CD4-positive, alpha-beta T cell treated with Interleukin-10 for 1 hour (primary cell): ENCODE results near the gene NUDCD3.

Experiments used
- DNase-seq: peaks from one replicate; pipeline ENCODE4 v3.0.0-alpha.2; 2020

The NUDCD3 gene

DNA sequence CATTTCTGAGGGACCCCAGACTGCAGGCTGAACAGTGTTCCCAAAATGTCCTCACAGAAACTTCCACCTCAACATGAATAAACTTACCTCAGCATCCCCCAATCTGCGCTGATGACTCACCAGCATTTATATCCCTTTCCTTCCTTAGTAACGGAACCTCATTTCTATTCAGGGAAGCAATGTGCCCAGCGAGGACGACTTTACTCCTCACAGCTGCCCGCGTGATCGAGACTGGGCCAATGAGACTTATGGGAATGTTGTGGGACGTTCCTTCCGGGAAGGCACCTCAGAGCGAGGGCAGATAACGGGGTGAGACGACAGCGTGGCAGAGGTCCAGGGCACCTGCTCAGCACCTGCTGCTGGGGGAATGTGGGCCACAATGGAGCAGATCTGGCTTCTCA is 91.9 kb downstream of the NUDCD3 start:
- no peak for DNase-seq

DNA sequence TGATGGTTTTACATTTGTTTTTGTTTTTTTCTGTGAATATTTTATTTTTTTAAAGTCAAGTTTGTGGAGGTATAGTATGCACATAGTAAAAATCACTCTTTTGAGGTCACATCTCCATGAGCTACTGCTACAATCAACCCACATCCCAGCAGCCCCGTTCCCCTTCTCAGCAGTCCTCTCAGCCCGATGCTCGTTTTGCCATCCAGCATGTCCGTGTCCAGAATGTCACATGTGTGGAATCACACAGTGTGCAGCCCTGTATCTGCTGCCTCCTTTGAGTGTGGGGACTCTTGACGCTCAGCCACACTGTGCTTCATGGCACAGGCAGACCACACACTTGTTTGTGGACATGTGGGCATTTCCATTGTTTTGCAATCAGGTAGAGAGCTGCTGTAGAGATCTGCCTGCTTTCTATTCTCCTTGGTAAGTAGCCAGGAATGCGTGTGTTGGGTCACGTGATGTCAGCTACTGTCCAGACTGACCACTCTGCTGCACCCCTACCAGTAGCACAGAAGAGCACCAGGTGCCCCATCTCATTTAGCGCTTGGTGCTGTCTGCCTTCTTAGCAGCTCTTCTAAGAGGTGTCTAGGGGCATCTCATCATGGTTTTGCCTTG is 93.4 kb downstream of the NUDCD3 start:
- DNase-seq: no peak

DNA sequence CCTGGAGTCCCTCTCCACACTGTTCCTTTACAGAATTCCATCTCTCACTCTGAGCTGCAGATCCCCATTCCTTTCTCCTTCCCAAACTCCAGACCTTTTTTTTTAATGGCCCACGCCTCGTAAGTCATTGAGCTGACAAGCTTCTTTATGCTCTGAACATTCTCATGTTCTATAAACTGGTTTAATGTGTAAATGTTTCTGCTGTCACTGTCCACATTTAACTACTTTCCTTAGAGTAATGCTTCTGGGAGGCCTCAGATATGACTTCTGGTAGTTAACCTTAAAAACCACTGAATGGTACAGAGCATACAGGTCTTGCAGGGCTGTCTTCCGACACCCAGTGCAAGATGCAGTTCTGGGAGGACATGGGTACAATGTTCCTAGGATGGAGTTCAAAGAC is 94.0 kb downstream of the NUDCD3 start:
- DNase-seq: no peak

DNA sequence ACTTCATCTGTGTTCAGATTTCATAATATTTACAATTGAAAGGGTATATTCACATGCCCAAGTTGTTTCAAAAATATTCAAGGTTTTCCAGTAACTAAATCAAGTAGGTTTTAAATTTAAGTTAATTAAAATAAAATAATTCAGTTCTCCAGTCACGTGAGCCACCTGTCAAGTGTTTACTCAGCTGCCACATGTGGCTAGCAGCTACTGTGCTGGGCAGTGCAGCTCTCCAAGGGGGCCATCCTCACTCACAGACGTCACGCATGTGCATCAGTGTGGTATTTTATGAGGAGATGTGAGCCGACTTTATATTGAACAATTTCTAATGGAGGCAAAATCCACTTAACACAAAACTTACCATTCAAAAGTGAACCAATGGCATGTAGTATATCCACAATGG is 95.4 kb downstream of the NUDCD3 start:
- no peak for DNase-seq

DNA sequence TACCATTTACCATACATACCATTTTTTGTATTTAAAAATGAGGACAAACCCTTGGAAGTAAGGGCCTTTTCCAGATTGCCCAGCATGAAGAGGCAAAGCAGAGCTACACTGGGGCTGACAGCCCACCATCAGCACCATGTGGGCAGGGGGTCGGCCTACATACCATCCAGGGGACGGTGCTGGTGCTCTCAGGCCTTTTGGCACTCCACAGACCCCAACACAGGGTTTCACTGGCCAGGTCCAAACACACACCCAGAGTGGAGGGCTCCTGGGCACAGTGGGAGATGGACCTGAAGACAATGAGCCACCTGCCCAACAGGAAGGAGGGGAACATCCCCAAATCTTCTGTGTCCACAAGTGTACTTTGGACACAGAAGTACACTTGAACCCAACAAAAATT is 95.8 kb downstream of the NUDCD3 start:
- DNase-seq: no peak

DNA sequence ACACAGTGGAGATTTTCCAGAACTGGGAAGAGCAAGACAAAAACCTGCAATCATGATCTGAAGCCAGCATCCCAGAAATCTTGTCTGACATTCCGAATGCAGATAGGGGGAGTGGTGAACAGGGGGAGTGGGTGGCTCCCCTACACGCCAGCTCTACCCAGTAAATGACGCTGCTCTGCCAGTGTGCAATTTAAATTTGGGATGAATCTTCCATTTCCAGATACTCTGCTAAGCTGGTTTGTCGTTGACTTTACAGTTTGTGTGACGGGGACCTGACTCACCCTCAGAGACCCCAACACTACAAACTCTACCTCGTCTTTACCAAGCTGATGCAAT is 96.4 kb downstream of the NUDCD3 start:
- no peak for DNase-seq

DNA sequence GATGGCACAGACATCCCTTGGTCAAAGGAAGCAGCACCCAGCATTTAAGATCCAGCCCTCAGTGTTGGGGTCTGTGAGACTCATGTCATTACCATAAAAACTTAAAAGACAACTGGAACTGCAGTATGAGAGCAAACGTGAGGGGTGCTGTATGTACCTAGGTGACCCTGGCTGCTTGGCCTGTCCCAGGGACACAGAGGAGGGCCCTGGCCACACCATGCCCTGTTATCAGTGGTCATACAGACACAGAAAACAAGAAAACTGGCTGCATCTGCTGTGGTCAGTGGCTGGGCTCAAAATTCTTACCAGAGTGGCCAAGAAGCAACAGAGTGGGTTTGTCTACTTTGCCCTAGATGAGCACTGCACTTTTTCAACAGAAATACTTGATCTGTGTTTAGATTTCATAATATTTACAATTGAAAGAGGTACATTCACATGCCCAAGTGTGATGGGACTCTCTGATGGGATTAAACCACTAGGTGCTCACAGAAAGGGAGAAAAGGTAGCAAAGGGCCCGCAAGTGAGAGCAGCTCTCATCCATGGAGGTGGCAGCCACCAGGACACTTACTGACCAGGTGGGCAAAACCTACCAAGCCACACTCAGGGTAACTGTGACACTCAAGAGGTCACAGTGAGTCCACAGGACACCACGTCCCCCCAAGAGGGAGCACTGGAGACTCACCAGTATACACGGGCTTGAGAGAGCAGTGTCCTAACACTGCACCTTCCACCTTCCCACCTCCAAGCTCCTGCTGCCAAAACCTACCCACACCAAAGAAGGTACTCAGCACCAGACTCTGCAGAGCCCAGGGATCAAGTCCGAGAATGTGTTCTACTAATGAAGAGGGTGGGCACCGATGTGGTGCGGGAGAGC is 97.0 kb downstream of the NUDCD3 start:
- no peak for DNase-seq

DNA sequence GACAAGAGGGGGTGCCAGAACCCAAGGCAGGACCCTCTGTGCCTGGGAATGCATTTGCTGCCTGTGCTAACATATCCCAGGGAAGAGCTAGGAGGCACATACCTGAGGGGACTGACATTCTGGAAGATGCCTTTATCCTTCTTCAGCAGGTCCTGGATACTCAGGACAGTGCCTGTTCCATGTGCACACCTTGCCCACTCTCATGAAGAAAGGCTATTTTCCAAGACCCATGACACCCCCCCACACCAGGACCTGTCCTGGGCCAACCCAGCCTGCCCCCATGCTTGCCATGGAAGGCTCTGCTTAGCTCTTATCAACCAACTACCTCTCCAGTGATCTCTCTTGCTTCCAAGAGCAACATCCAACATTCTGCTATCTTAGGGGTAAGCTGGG is 97.8 kb downstream of the NUDCD3 start:
- no peak for DNase-seq

DNA sequence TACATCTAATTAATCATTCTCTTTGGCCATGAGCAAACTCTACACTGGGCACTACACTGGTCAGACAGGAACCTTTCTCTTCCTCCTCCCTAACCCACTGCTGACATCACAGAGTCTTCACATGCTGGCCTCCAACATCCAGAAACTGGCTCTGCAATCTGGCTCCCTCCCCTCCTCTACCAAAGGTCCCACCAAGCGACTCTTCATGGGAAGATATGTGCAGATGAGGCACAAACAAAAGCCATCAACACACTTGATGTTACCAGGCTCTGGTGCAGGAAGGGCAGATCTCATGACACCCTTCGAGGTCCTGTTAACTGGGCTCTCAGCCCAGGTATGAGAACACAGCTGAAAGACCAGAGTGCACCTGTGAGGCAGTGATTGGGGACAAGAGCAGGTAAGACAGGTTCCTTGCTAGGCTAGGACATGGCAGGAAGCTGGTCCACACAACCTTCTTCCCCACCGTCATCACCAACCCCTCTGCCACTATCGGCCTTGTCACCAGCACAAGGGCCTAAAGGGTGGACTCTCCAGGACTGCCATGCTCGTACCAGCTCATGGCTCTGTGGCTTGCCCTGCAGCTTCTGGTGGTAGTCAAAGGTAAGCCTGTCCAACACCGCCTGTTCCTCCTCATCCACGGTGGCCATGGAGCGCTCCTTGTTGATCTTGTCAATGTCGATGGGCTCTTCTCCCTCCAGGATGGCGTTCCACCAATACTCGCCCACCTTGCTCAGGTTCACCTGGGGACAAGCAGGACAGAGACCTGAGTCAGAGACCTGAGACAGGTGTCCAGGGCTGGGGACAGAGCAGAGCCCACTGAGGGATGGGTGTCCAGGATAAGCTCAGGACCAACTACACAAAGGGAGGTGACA is 98.5 kb downstream of the NUDCD3 start:
- DNase-seq: no peak

DNA sequence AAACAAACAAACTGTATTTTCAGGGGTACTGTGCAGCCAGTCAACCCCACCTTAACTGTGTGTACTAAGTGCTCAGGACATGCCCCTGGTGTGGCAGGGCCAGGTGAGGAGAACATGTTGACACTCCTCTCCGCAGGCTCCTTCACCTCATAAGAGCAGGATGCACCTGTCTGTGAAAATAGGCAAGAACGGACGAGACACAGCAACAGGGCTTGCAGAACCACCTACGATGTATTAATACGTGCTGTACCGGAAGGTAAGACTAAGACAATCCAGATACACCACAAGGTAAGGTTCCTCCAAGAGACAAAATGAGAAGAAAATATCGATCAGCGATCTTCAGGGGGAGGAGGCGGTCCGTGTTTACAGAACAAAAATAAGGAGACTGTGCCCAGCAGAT is 99.3 kb downstream of the NUDCD3 start:
- DNase-seq: no peak

DNA sequence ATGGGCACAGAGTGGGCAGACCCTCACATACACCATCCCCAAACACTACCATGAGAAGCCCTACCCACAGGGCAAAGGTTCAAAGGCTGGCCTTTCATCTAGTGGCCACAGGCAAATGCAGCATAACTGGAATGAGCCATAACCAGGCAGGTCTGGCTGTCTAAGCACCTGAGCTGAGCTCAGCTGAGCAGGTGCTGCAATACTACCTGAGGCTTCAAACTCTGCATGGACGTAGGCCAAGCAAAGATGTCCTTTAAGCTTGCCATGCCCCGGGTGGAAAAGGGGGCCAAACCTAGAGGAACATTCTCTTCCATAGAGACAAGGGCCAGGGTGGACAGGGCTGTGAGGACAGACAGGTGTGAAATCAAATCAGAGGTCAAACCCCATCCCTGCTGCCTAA is 99.8 kb downstream of the NUDCD3 start:
- DNase-seq: no peak

DNA sequence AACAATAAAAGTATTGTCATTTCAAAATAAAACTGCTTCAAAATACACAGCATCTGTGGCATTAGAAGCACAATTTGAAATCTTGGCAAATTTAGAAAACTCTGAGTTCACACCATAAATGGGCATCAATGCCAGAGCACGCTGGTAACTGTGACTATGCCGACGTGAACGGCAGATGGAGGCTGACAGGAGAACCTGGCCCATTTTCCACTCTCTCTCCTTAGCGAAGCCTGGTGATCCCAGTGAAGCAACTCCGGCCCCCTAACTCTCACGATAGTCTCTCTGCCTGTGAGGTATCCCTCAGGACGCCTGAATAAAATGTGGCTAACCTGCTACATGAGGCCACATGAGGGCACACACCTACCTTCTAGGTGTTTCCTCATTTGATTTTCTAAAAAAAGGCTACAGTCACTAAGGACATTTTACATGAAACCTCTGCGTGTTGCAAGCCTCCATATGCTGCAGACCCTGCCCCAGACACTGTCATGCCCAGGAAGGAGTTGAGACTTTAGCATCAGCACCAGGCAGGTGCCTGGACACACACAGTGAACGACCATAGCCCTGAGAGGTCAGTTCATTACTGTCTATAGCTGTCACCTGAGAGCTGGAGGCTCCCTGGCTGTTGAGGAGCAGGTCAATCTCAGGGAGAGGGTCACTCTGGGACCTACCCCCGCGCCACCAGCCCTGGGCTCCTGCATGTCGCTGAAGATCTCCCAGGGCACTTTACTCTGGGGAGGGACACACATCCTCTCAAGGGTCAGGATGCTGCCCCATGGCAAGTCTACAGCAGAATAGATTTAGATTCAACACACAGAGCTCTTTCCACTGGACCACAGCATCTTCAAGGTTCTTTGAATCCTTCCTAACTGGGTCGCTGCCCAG is 102.1 kb downstream of the NUDCD3 start:
- no peak for DNase-seq

DNA sequence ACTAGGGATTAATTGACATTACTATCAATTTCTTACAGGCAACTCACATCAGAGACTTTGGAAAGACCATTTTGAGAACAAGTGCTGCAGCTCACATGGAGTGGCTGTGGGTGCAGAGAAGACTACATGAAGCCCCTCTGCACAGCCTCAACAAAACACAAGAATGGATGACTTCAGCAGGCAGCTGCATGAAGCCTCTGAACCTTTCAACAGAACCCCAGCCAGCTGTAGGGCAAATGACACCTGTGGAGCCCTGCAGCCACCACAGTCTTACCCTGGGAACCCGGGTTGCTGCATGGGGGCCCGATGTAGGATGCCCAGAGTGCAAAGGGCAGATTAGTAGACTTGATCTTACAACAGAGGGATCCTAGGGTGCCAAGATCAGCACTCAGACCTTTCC is 103.1 kb downstream of the NUDCD3 start:
- DNase-seq: no peak

DNA sequence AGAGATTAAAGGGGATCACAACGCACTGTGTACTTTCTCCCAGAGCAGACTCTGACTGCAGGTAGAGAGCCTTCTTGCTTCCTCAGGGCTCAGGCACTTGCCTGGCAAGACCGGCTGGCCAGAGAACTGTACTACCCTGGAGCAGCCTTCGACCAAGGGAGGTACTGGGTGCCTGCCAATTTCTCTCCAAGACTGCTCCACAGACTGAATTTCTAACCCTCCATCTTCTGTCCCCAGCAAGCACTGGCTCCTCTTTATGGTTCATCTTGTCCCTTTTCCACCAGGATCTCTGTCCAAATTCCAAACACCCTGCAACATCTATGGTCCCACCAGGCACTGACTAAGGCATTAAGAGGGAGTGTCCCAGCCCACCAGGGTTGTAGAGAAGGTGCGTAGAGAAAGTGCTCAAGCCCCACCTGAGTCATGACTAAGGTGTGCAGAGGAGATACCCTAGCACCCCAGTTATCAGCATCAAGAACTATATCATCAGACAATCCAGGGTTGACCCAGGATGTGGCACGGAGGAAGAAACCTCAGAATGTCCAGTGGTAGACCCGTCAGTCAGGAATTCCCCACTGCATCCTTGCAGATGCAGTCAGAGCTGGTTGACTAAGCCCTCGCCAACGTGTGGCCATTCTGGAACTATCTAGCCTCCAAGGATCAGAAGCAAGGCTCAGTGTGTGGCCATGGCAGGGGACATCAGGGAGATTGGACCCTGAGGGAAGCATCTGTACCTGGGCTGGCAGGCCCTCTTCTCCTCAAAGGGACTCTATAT is 104.1 kb downstream of the NUDCD3 start:
- no peak for DNase-seq

DNA sequence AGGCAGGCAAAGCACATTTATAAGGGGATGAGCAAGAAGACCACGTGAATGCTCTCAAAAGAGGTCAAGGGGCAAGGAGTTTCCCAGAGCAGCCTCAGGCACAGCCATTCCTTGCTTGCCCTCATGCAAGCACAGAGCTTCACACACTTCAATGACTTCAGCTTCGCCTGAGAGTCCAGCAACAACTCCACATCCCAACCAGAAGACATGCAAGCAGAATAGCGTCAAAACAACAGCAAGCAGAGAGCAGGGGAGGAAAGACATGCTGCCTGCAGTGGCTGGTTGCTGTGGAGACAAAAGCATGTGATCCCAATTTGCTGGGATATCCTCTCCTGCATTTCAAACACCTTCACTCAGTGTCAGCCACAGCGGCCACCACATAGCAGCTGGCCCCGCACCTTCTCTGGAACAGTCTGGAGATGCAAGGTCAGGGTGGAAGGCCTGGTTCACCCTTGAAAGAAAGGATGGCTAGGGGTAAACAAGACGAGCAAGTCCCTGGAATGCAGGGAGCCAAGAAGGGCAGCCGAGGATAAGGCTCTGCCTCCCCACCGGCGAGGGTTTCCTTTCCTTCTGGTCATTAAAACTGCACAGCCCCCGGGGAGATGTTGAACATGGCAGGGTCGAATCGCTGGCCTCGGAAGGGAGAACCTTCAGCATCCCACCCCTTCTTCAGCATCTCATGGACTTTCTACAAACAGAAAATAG is 104.9 kb downstream of the NUDCD3 start:
- no peak for DNase-seq

DNA sequence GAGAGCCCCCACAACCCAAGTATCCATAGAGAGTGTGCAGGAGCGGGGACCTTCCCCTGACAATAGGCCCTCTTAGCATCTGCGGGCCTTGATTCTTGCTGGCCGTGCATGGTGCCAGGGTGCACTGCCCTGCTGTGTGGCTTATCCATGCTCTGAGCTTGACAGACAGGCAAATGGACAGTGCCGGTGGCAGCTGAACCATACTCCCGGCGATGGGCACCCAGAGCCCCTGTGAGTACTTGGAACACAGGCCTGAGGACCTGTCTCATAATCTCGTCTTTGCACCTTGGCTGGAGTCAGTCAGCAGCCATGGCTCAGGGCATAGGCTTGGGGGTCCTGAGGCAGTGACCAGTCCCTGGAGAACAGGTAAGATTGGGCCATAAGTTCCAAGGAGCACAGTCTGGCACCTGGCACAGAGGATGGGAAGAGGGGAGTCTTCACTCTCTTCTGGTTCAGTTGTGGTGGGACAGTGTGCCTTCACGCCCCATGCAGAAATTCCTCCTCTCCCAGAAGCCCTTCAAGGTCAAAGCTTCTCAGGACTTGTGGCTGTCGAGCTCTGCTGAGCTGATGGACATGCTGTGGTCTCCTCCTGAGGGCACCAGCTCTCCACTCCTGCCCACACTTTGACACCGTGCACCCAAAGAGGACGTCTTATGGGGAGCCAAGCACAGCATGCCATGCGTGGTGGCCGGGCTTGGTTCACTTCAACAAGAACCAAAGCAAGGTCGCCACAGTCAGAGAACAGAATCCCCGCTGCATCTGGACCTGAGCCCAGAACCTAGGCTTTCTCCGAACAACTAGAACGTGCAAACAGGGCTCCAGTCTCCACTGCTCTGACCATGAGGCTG is 105.6 kb downstream of the NUDCD3 start:
- no peak for DNase-seq

DNA sequence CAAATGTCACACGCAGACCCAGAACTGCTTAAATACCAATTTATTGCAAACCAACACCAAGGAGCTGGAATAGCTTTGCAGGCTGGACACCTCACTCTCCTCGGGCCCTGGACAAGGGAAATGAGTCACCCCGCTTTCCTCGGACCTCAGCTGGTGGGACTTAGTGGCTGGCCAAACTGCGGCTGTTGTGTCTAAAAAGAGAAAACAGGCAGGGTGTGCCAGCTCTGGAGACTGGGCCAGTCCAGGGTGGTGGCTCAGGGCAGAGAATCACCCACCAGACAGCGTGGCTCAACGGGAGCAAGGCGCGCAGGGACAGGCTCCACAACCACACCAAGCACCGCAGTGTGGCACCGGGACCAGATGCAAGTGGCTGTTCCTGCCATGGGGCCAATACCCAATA is 106.9 kb downstream of the NUDCD3 start:
- DNase-seq: no peak

DNA sequence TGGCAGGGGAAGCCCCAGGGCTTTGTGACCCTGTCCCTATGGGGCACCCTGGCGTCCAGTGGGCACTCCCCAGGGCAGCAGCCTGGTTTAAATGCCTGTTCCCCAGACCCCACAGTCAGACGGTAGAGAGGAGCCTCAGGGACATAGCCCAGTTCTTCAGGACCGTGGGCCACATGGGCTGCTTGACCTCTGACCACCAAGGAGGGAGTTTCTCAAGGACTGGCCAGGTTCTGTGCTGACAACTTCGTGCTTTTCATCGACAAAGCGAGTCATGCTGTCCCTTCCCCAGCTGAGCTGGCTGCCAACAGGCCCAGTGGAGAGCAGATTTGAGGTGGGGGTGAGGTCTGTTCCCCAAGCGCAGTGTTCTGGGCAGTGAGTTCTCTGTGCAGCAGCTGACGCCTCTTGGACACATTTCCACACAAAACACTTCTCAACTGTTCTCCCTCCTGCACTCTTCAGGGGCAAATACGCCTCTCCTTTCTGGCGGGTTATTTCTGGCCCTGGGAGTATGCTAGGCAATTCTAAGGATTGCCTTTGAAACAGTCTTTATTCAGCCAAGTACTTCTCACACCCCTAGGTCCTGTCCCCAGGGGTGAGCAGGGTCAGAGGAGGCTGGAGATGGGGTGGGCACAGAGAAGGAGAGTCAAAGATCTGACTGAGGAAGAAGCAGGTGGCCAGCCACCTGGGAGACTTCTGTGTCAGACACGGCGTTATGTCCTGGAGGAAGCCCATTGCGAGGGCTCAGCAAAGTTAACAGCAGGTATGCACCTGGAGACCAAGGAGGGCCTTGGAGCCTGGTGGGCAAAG is 107.8 kb downstream of the NUDCD3 start:
- no peak for DNase-seq

DNA sequence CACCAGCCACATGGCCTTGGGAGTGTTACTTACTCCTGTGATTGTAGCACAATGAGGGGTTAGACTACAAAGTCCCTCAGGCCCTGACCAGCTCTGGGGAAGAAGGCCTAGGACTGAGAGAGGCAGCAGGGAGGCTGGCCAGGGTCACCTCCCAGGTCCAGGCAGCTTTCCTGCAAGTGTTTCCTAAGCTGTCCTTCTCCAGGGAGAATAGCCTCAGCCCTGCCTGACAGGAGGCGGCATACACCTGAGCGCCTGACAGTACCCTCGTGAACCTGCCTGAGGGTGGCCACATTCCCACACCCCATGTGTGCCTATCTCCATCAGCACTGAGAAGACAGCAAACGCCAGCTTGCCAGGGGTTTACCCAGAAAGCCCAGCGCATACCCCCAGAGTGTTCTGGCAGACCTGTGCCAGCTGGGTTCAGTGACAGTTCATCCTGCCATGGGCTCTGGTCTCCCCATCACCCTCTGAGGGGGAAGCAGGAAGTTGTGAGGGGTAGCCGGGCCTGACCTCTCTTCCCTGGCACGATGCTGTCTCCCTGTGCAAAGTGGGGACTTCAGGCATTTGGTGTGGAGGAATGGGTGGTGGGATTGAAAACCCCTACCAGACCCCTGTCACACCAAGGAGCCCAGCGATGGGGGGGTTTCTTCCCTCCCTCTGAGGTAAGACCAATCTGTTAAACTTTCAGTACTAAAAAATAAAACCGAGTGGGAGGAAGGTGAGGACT is 108.8 kb downstream of the NUDCD3 start:
- DNase-seq: no peak
